ENCODE results near the gene MUL1. TPM values are rescaled to one million over a fixed set of nuclear protein-coding genes. Genes with fewer than 3 reads are reported as not detected.

MUL1 gene
- total and polyA plus RNA-seq, 2 of the 8 experiments (the other 6 are each of a cell fraction or from before 2014, with no cell fraction given), result 16.4 to 20.8 TPM

GRCh38 chr1:20491866-20492265 is 16.1 kb downstream of the MUL1 start (continued):
- no peak for TF ChIP-seq CREB1 (IDR thresholded peaks at IDR 0.05)
